ENCODE results near the gene GRM1. TPM values are rescaled to one million over a fixed set of nuclear protein-coding genes. Genes with fewer than 3 reads are reported as not detected.

Gene GRM1
- total RNA-seq: not detected
- polyA plus RNA-seq (2013, experiment 1 of 2): not detected
- polyA plus RNA-seq (2013, experiment 2 of 2): 0.01 TPM
- 0 to 0.20 (median 0) reads per million in 172 experiments for total RNA-seq

DNA sequence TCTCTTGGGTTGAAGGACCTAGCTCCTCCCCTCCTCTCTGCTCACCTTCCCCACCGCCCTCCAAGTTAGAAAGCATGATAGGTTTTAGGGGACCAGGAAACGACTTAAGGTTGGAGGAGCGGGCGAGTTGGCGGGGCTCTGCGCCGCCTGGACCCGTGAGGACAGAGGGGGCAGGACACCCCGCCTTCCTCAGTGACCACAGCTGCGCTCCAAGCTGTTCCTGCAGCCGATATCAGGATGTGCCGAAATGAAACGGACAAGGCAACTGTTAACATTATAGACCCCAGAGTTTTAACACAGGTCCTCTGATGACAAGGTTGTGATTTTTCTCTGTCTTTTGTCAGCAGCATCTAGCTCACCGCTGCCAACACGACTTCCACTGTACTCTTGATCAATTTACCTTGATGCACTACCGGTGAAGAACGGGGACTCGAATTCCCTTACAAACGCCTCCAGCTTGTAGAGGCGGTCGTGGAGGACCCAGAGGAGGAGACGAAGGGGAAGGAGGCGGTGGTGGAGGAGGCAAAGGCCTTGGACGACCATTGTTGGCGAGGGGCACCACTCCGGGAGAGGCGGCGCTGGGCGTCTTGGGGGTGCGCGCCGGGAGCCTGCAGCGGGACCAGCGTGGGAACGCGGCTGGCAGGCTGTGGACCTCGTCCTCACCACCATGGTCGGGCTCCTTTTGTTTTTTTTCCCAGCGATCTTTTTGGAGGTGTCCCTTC lies at the start of gene GRM1:
TSS of gene GRM1 (plus strand) at position 212 of the 722 bp plus-strand sequence. CDS start at position 668, 456 bp downstream.
- intact Hi-C loops (cut with DNase I, micrococcal nuclease): no loop called here

GRCh38 chr6:146009338-146009737 lies 19.5 kb upstream of the GRM1 start:
- intact Hi-C loops (cut with DNase I, micrococcal nuclease): no loop called here
- Mint-ChIP-seq H3K4me3 (no peak overlapping the region), H3K4me1 (ENCODE audit: low read depth) (no peaks in the 10 kb centered on the region), H3K27ac (no peak overlapping the region), H3K36me3 (ENCODE audit: low read depth) (no peaks in the 10 kb centered on the region), H3K9me3 (peaks cover 17% of the 10 kb centered on the region), H3K27me3 (peaks cover under 1% of the 10 kb centered on the region)
- POLR2A ChIA-PET: no interaction called here
- CTCF ChIA-PET: no interaction called here
- ATAC-seq (ENCODE audit: poor library complexity) (no peak), DNase-seq (no peak)
- Histone ChIP-seq H3K9me3 (ENCODE audit: control insufficient read depth in 1 of 2, insufficient read depth in 1 of 2, low read length in 2 of 2) (peaks cover 0 to 4% of the 10 kb centered on the region in 2 experiments), H3K27ac (ENCODE audit: low read depth in 1 of 2, low read length in 2 of 2) (no peak overlapping the region), H3K36me3 (ENCODE audit: insufficient read depth, low read length) (no peaks in the 10 kb centered on the region), H3K27me3 (ENCODE audit: control insufficient read depth in 1 of 2, insufficient read depth in 2 of 2, low read length in 2 of 2) (no peaks in the 10 kb centered on the region), H3K4me1 (ENCODE audit: insufficient read depth, low read length) (no peaks in the 10 kb centered on the region), H3K4me3 (ENCODE audit: low read length) (no peak overlapping the region)
- TF ChIP-seq, protein P1, sequence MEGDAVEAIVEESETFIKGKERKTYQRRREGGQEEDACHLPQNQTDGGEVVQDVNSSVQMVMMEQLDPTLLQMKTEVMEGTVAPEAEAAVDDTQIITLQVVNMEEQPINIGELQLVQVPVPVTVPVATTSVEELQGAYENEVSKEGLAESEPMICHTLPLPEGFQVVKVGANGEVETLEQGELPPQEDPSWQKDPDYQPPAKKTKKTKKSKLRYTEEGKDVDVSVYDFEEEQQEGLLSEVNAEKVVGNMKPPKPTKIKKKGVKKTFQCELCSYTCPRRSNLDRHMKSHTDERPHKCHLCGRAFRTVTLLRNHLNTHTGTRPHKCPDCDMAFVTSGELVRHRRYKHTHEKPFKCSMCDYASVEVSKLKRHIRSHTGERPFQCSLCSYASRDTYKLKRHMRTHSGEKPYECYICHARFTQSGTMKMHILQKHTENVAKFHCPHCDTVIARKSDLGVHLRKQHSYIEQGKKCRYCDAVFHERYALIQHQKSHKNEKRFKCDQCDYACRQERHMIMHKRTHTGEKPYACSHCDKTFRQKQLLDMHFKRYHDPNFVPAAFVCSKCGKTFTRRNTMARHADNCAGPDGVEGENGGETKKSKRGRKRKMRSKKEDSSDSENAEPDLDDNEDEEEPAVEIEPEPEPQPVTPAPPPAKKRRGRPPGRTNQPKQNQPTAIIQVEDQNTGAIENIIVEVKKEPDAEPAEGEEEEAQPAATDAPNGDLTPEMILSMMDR (IDR thresholded peaks at IDR 0.05): no peak

More for the DNA sequence above, at the start of gene GRM1:
- peaks cover 4% of the 10 kb centered on the region for H3K4me1 ChIP-seq (ENCODE audit: insufficient read depth, low read length)
- Mint-ChIP-seq H3K36me3 (ENCODE audit: low read depth) (no peaks in the 10 kb centered on the region), H3K4me1 (ENCODE audit: low read depth) (peaks cover 10% of the 10 kb centered on the region), H3K27me3 (peaks cover 83% of the 10 kb centered on the region), H3K4me3 (no peak within 1 kb of the TSS), H3K9me3 (peaks cover 5% of the 10 kb centered on the region), H3K27ac (no peak within 1 kb of the TSS)
- H3K9me3 ChIP-seq (ENCODE audit: control insufficient read depth in 1 of 2, insufficient read depth in 1 of 2, low read length in 2 of 2): peaks cover 6 to 24% of the 10 kb centered on the region in 2 experiments
- H3K4me3 ChIP-seq (ENCODE audit: low read length): no peak within 1 kb of the TSS
- CTCF ChIA-PET: no interaction called here
- peaks cover 38 to 49% of the 10 kb centered on the region in 2 experiments for H3K27me3 ChIP-seq (ENCODE audit: control insufficient read depth in 1 of 2, insufficient read depth in 2 of 2, low read length in 2 of 2)
- H3K36me3 ChIP-seq (ENCODE audit: insufficient read depth, low read length): no peaks in the 10 kb centered on the region
- DNase-seq (no peak), ATAC-seq (ENCODE audit: poor library complexity) (no peak)
- TF ChIP-seq, protein P1 (IDR thresholded peaks at IDR 0.05): no peak
- POLR2A ChIA-PET: no interaction called here
- no peak within 1 kb of the TSS for H3K27ac ChIP-seq (ENCODE audit: low read depth in 1 of 2, low read length in 2 of 2)

DNA sequence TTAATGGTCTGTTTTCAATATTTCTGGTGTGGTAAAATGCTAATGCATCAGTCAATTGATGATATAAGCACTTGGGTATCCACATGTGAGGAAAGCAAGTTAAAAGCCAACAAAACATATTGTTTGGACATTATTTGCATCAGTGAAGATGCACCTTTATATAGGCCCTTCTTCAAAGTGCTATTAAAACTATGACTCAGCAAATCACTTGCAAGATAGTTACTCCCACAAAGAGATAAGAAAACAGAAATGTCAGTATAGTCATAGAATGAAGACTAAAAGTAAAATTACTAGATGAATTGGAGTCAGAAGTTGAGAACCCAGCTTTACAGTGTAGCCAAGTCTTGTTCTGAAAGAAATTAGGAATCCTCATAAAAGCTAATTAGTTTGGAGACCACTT lies 14.6 kb upstream of the GRM1 start:
- Mint-ChIP-seq H3K27ac (no peak overlapping the region), H3K27me3 (peaks cover 30% of the 10 kb centered on the region), H3K4me3 (no peak overlapping the region), H3K4me1 (ENCODE audit: low read depth) (no peaks in the 10 kb centered on the region), H3K9me3 (peaks cover 11% of the 10 kb centered on the region), H3K36me3 (ENCODE audit: low read depth) (no peaks in the 10 kb centered on the region)
- Histone ChIP-seq H3K36me3 (ENCODE audit: insufficient read depth, low read length) (no peaks in the 10 kb centered on the region), H3K9me3 (ENCODE audit: control insufficient read depth in 1 of 2, insufficient read depth in 1 of 2, low read length in 2 of 2) (peaks cover 0 to 4% of the 10 kb centered on the region in 2 experiments), H3K27ac (ENCODE audit: low read depth in 1 of 2, low read length in 2 of 2) (no peak overlapping the region), H3K4me3 (ENCODE audit: low read length) (no peak overlapping the region), H3K27me3 (ENCODE audit: control insufficient read depth in 1 of 2, insufficient read depth in 2 of 2, low read length in 2 of 2) (no peaks in the 10 kb centered on the region), H3K4me1 (ENCODE audit: insufficient read depth, low read length) (no peaks in the 10 kb centered on the region)
- ChIA-PET CTCF (no interaction called here), POLR2A (no interaction called here)
- TF ChIP-seq, protein P1 (IDR thresholded peaks at IDR 0.05): no peak
- ATAC-seq (ENCODE audit: poor library complexity): no peak
- intact Hi-C loops (cut with DNase I, micrococcal nuclease): no loop called here
- no peak for DNase-seq

All from CD4-positive, alpha-beta T cell (primary cell).